HepG2 (cell line): ENCODE data around the gene CD58. TPM values are rescaled to one million over a fixed set of nuclear protein-coding genes. Genes with fewer than 3 reads are reported as not detected.

Source experiments
- ATAC-seq: fragments of 200-7000 bp; cut with Tn5 transposase; 3 replicates; pipeline ENCODE4 v1.9.1; 2020; ENCODE audit warnings: mild to moderate bottlenecking, moderate library complexity
- BruUV-seq: library from RNA; stranded (reverse); fragments of 400-500 nt; replicated peaks from 2 replicates; lab custom pipeline; 2021; lab: Mats Ljungman, UMichigan
- CTCF ChIA-PET: fragments of 300-600 bp; formaldehyde crosslinking; extraction: SDS; loops from one replicate; lab custom pipeline; 2021; ENCODE audit warnings: low total read pairs, inconsistent platforms, low intra/inter-chr PET ratio; lab: Yijun Ruan, JAX
- POLR2A ChIA-PET: fragments of 350-600 bp; sonication (Branson Sonifier 250); formaldehyde crosslinking; loops from one replicate; lab custom pipeline; 2020; ENCODE audit warnings: antibody characterized with exemption, inconsistent platforms; lab: Yijun Ruan, JAX
- DNase-seq: peaks from one replicate; pipeline ENCODE4 v3.0.0-alpha.2; 2015; ENCODE audit warnings: low spot score
- FAIRE-seq: peaks from 3 replicates; lab custom pipeline; 2011; peaks lifted over from hg19 to GRCh38; lab: Jason Lieb, UNC
- H2AFZ ChIP-seq: one replicate; pipeline ENCODE4 v1.6.1; 2011; ENCODE audit warnings: low read length, inconsistent platforms
- H3K27ac ChIP-seq: fragments of 300-600 bp; 3 replicates; pipeline ENCODE4 v1.8.0; 2011; ENCODE audit warnings: mixed run types, mild to moderate bottlenecking, mixed read lengths, low read length, inconsistent platforms; ENCODE audit not compliant: insufficient read depth; ENCODE audit errors: extremely low read length
- H3K27me3 ChIP-seq, 2 experiments: fragments of 200-600 bp in 1 of 2; 2 replicates in 1 of 2; 3 replicates in 1 of 2; pipeline versions ENCODE4 v1.6.0 to v1.8.0; 2011; ENCODE audit warnings: low read length in 2 of 2, mild to moderate bottlenecking in 2 of 2, moderate library complexity in 2 of 2, inconsistent platforms in 1 of 2; ENCODE audit not compliant: insufficient read depth in 2 of 2, control insufficient read depth in 1 of 2
- H3K36me3 ChIP-seq, 2 experiments: fragments of 200-600 bp in 1 of 2; replicated peaks in 1 of 2; 2 replicates in 1 of 2; 3 replicates in 1 of 2; pipeline versions ENCODE4 v1.5.1 to v1.8.0; 2011; ENCODE audit warnings: low read length in 2 of 2, inconsistent platforms in 1 of 2; ENCODE audit not compliant: insufficient read depth in 2 of 2, control insufficient read depth in 1 of 2
- H3K4me1 ChIP-seq: 2 replicates; pipeline ENCODE4 v1.5.1; 2012; ENCODE audit warnings: low read length, inconsistent platforms; ENCODE audit not compliant: insufficient read depth
- H3K4me2 ChIP-seq: 2 replicates; pipeline ENCODE4 v1.6.0; 2011; ENCODE audit warnings: low read depth, low read length, inconsistent platforms
- H3K4me3 ChIP-seq, 3 experiments: fragments of 200-600 bp in 1 of 3; sonication (generic), shearing (Covaris generic) in 1 of 3; replicated peaks in 1 of 3; 2 replicates each; pipeline ENCODE4 v1.5.1; 2011 to 2016; ENCODE audit warnings: low read length in 3 of 3, inconsistent platforms in 2 of 3, low read depth in 2 of 3, mild to moderate bottlenecking in 2 of 3, control low read depth in 1 of 3, mixed read lengths in 1 of 3; ENCODE audit not compliant: insufficient read depth in 1 of 3
- H3K79me2 ChIP-seq: one replicate; pipeline ENCODE4 v1.6.1; 2011; ENCODE audit warnings: low read length, inconsistent platforms; ENCODE audit not compliant: insufficient read depth
- H3K9ac ChIP-seq: 2 replicates; pipeline ENCODE4 v1.6.0; 2011; ENCODE audit warnings: mild to moderate bottlenecking, low read depth, low read length, inconsistent platforms; ENCODE audit not compliant: insufficient read depth
- H3K9me3 ChIP-seq: 2 replicates; pipeline ENCODE4 v1.5.1; 2012; ENCODE audit warnings: mild to moderate bottlenecking, low read length
- H4K20me1 ChIP-seq: 2 replicates; pipeline ENCODE4 v1.6.0; 2011; ENCODE audit warnings: inconsistent platforms, mild to moderate bottlenecking, low read length, moderate library complexity; ENCODE audit not compliant: insufficient read depth
- ATF4 ChIP-seq, 2 experiments: fragments of 450-650 bp in 1 of 2; sonication (generic) in 1 of 2; formaldehyde crosslinking; IDR thresholded peaks; 2 replicates each; pipeline versions ENCODE4 v1.5.0 to v1.8.0; 2020 to 2022; ENCODE audit warnings: mild to moderate bottlenecking in 1 of 2, missing genetic modification reagents in 1 of 2
- FOXK1 ChIP-seq: sonication (generic); formaldehyde crosslinking; IDR thresholded peaks from 2 replicates; pipeline ENCODE4 v1.4.0; 2020; ENCODE audit warnings: low read depth, missing genetic modification reagents, borderline replicate concordance
- ISX ChIP-seq: sonication (generic); formaldehyde crosslinking; conservative IDR thresholded peaks from 2 replicates; pipeline ENCODE4 v1.5.0; 2020; ENCODE audit warnings: missing genetic modification reagents
- MED13 ChIP-seq: sonication (generic); formaldehyde crosslinking; IDR thresholded peaks from 2 replicates; pipeline ENCODE4 v1.5.0; 2020; ENCODE audit warnings: missing genetic modification reagents
- ZBTB20 ChIP-seq: sonication (generic); formaldehyde crosslinking; IDR thresholded peaks from 2 replicates; pipeline ENCODE4 v1.8.1; 2023; ENCODE audit warnings: missing genetic modification reagents, low read depth, mild to moderate bottlenecking, borderline replicate concordance
- ZKSCAN8 ChIP-seq: IDR thresholded peaks from 2 replicates; pipeline ENCODE4 v1.6.1; 2016; ENCODE audit warnings: borderline replicate concordance, missing genetic modification reagents, missing compliant biosample characterization
- ZNF101 ChIP-seq: sonication (generic); formaldehyde crosslinking; IDR thresholded peaks from 2 replicates; pipeline ENCODE4 v1.4.0; 2020; ENCODE audit warnings: mild to moderate bottlenecking, low read depth, missing genetic modification reagents, borderline replicate concordance
- ZNF646 ChIP-seq: sonication (generic); formaldehyde crosslinking; IDR thresholded peaks from 2 replicates; pipeline ENCODE4 v1.9.0; 2021; ENCODE audit warnings: mild to moderate bottlenecking, missing genetic modification reagents
- WGBS: methylation state at CpG from one replicate; pipeline ENCODE4 v1.1.6; 2017; ENCODE audit warnings: low lambda C conversion rate; 5-methylcytosine and 5-hydroxymethylcytosine counted together
- in situ Hi-C: cut with HindIII; loops from 2 replicates; pipeline ENCODE4 v1.10.0; 2017; ENCODE audit warnings: low pct_unique_long_range_greater_than_20kb; ENCODE audit not compliant: extremely low pct_ligation_motif_present
- intact Hi-C: fragments of 100-400 bp; cut with micrococcal nuclease; formaldehyde crosslinking; loops from one replicate; pipeline ENCODE4 v1.10.0; 2022; ENCODE audit not compliant: unreplicated experiment
- polyA plus RNA-seq, 8 experiments: library from polyadenylated mRNA; depleted of rRNA in 3 of 8; stranded (reverse) in 7 of 8; unstranded in 1 of 8; fragments of >200 nt; fragmentation: Illumina TruSeq in 4 of 8; extraction: Trizol in 4 of 8; gene quantifications; 2 replicates each; pipeline versions ENCODE4 v1.2.1 to v1.2.3, GENCODE V29; 2011 to 2016; ENCODE audit warnings: low read depth in 4 of 8, missing spikeins in 1 of 8, mixed read lengths in 1 of 8; ENCODE audit not compliant: insufficient read depth in 1 of 8
- total RNA-seq, 5 experiments: library from RNA; depleted of rRNA; stranded (reverse); fragments of >200 nt; fragmentation: Illumina TruSeq; extraction: Trizol; gene quantifications; 2 replicates each; pipeline ENCODE4 v1.2.3, GENCODE V29; 2016; ENCODE audit warnings: low read depth in 1 of 5

Gene CD58
- total and polyA plus RNA-seq, 2 of the 13 experiments (the other 11 are each of a cell fraction or from before 2014, with no cell fraction given) = 9.4 to 13.5 TPM

GRCh38 chr1:116579259-116579875 is 8.5 kb upstream of the CD58 start (continued):
- TF ChIP-seq ISX (CRISPR knock-in tag) (no peak), FOXK1 (no peak), ZBTB20 (CRISPR knock-in tag) (no peak), ZKSCAN8 (no peak)

- Histone ChIP-seq H3K27me3 (no peaks in the 10 kb centered on the region; a peak in 1 of 5 replicates), H3K79me2 (no peaks in the 10 kb centered on the region), H3K27ac (no peak overlapping the region), H3K36me3 (no peaks in the 10 kb centered on the region), H2AFZ (no peak overlapping the region), H4K20me1 (no peaks in the 10 kb centered on the region), H3K9me3 (no peaks in the 10 kb centered on the region), H3K4me3 (no peak overlapping the region), H3K9ac (no peak overlapping the region), H3K4me1 (no peaks in the 10 kb centered on the region), H3K4me2 (no peak overlapping the region)
- ATAC-seq = no peak
- ChIA-PET POLR2A (no interaction called here), CTCF (no interaction called here)
- DNase-seq = no peak
- intact Hi-C loops = loop anchor here (10.0 kb wide), 2 partner anchors 96 to 236 kb away; no protein-coding TSS in a partner anchor
- WGBS = 32% methylated on average over 1 of the region's 1 CpG
- in situ Hi-C loops = no loop called here
- BruUV-seq = no TSS peak
- no peak for FAIRE-seq
- TF ChIP-seq ZNF101 (CRISPR knock-in tag) = no peak
- no peak for TF ChIP-seq ATF4 (CRISPR knock-in tag; IDR thresholded peaks at IDR 0.05)
- TF ChIP-seq MED13 (CRISPR knock-in tag) = no peak
- no peak for TF ChIP-seq ZNF646 (CRISPR knock-in tag)
Observed at GRCh38 chr1:116578581-116578980, 7.8 kb upstream of the CD58 start.
